ENCODE data around the gene FOXP2.

GRCh38 chr7:114678116-114678515 lies 263.5 kb downstream of the FOXP2 start:
- no peak for TF ChIP-seq HNF4A (conservative IDR thresholded peaks at IDR 0.05)
- TF ChIP-seq CTCF (IDR thresholded peaks at IDR 0.05; ENCODE audit: low read depth, low read length, missing input control): no peak
